DOHH2 (cell line): ENCODE data around the gene IFNA14.

Source experiments
- H3F3A ChIP-seq: fragments of 200-600 bp; sonication (generic), shearing (Covaris generic); 2 replicates; pipeline ENCODE4 v1.6.0; 2016; ENCODE audit warnings: antibody characterized with exemption, mild to moderate bottlenecking; ENCODE audit not compliant: control insufficient read depth, insufficient read depth
- H3K27ac ChIP-seq: fragments of 200-600 bp; sonication (generic); 2 replicates; pipeline ENCODE4 v1.5.1; 2014; ENCODE audit warnings: low read depth, mild to moderate bottlenecking, low read length, moderate library complexity
- H3K27me3 ChIP-seq: fragments of 200-600 bp; sonication (generic); 2 replicates; pipeline ENCODE4 v1.6.1; 2014; ENCODE audit warnings: mild to moderate bottlenecking, low read length, mixed read lengths; ENCODE audit not compliant: control insufficient read depth
- H3K36me3 ChIP-seq: fragments of 200-600 bp; sonication (generic); 2 replicates; pipeline ENCODE4 v1.6.1; 2014; ENCODE audit warnings: mild to moderate bottlenecking, low read length, moderate library complexity, mixed read lengths; ENCODE audit not compliant: control insufficient read depth
- H3K4me1 ChIP-seq: fragments of 200-600 bp; sonication (generic); 2 replicates; pipeline ENCODE4 v1.6.1; 2014; ENCODE audit warnings: mild to moderate bottlenecking, low read length, mixed read lengths; ENCODE audit not compliant: control insufficient read depth
- H3K4me2 ChIP-seq: fragments of 200-600 bp; sonication (generic); 2 replicates; pipeline ENCODE4 v1.6.0; 2014; ENCODE audit warnings: mild to moderate bottlenecking, low read length, moderate library complexity
- H3K4me3 ChIP-seq: fragments of 200-600 bp; sonication (generic); 2 replicates; pipeline ENCODE4 v1.5.1; 2014; ENCODE audit warnings: mild to moderate bottlenecking, low read length, mixed read lengths
- H3K79me2 ChIP-seq: fragments of 200-600 bp; sonication (generic); 2 replicates; pipeline ENCODE4 v1.6.1; 2014; ENCODE audit warnings: mild to moderate bottlenecking, low read length, mixed read lengths; ENCODE audit not compliant: control insufficient read depth
- H3K9me2 ChIP-seq: fragments of 200-600 bp; sonication (generic); replicated peaks from 2 replicates; pipeline ENCODE4 v1.6.1; 2014; ENCODE audit warnings: mild to moderate bottlenecking, low read length, mixed read lengths; ENCODE audit not compliant: control insufficient read depth
- H3K9me3 ChIP-seq: fragments of 200-600 bp; sonication (generic); 2 replicates; pipeline ENCODE4 v1.6.1; 2014; ENCODE audit warnings: antibody characterized with exemption, low read length, mixed read lengths; ENCODE audit not compliant: control insufficient read depth, insufficient read depth
- H4K20me1 ChIP-seq: fragments of 200-600 bp; sonication (generic); 2 replicates; pipeline ENCODE4 v1.6.0; 2014; ENCODE audit warnings: low read depth, mild to moderate bottlenecking, antibody characterized with exemption, low read length, moderate library complexity; ENCODE audit not compliant: control insufficient read depth, insufficient read depth
- CTCF ChIP-seq: fragments of 200-600 bp; sonication (generic); IDR thresholded peaks from one replicate; pipeline ENCODE4 v1.5.1; 2014; ENCODE audit warnings: antibody characterized with exemption, mild to moderate bottlenecking, low read depth, low read length; ENCODE audit not compliant: poor library complexity, severe bottlenecking
- EZH2phosphoT487 ChIP-seq: fragments of 200-600 bp; sonication (generic); IDR thresholded peaks from 2 replicates; pipeline ENCODE4 v1.6.1; 2017; ENCODE audit warnings: borderline replicate concordance, mild to moderate bottlenecking, antibody characterized with exemption, low read length, moderate library complexity, mixed read lengths

Gene IFNA14

GRCh38 chr9:21286099-21286498, 46.3 kb upstream of the IFNA14 start:
- TF ChIP-seq CTCF (no peak), EZH2phosphoT487 (no peak)
- Histone ChIP-seq H4K20me1 (no peaks in the 10 kb centered on the region), H3F3A (no peaks in the 10 kb centered on the region), H3K4me1 (no peaks in the 10 kb centered on the region), H3K9me3 (no peaks in the 10 kb centered on the region), H3K36me3 (no peaks in the 10 kb centered on the region), H3K79me2 (no peaks in the 10 kb centered on the region), H3K27me3 (no peaks in the 10 kb centered on the region), H3K27ac (no peak overlapping the region), H3K9me2 (no peaks in the 10 kb centered on the region), H3K4me3 (no peak overlapping the region), H3K4me2 (no peak overlapping the region)

- H3K27me3 ChIP-seq, result no peaks in the 10 kb centered on the region
- no peak overlapping the region for H3K4me3 ChIP-seq
- TF ChIP-seq CTCF, result no peak
- no peaks in the 10 kb centered on the region for H3K36me3 ChIP-seq
- H3K79me2 ChIP-seq, result no peaks in the 10 kb centered on the region
- no peaks in the 10 kb centered on the region for H3F3A ChIP-seq
- H4K20me1 ChIP-seq, result no peaks in the 10 kb centered on the region
- no peaks in the 10 kb centered on the region for H3K4me1 ChIP-seq
- H3K27ac ChIP-seq, result no peak overlapping the region
- H3K4me2 ChIP-seq, result no peak overlapping the region
- H3K9me2 ChIP-seq, result no peaks in the 10 kb centered on the region
- H3K9me3 ChIP-seq, result no peaks in the 10 kb centered on the region
Measured at GRCh38 chr9:21281275-21281674, 41.5 kb upstream of the IFNA14 start.

GRCh38 chr9:21268347-21268657, 28.5 kb upstream of the IFNA14 start:
- H3K9me3 ChIP-seq, result no peaks in the 10 kb centered on the region
- H3K36me3 ChIP-seq, result no peaks in the 10 kb centered on the region
- H3K9me2 ChIP-seq, result no peaks in the 10 kb centered on the region
- H3K4me1 ChIP-seq, result no peaks in the 10 kb centered on the region
- H3K4me3 ChIP-seq, result no peak overlapping the region
- TF ChIP-seq EZH2phosphoT487, result no peak
- TF ChIP-seq CTCF, result no peak
- no peak overlapping the region for H3K27ac ChIP-seq
- H3K4me2 ChIP-seq, result no peak overlapping the region
- no peaks in the 10 kb centered on the region for H3F3A ChIP-seq
- no peaks in the 10 kb centered on the region for H4K20me1 ChIP-seq
- 0 out of 2 replicates have a peak, but pooled peaks cover 4% of the 10 kb centered on the region for H3K27me3 ChIP-seq
- H3K79me2 ChIP-seq, result no peaks in the 10 kb centered on the region
